K562 (cell line): ENCODE results near the gene ZNF26. TPM values are rescaled to one million over a fixed set of nuclear protein-coding genes. Genes with fewer than 3 reads are reported as not detected.

Source experiments
- AFF1 ChIP-seq, 2 experiments: fragments of 450-650 bp; IDR thresholded peaks; 2 replicates each; pipeline ENCODE4 v1.6.1; 2018; ENCODE audit warnings: mild to moderate bottlenecking in 2 of 2, low read depth in 1 of 2; ENCODE audit not compliant: partially characterized antibody in 2 of 2
- ESRRB ChIP-seq: fragments of 250-450 bp; sonication (Bioruptor Pico); IDR thresholded peaks from 2 replicates; pipeline ENCODE4 v1.5.0; 2020; ENCODE audit warnings: mild to moderate bottlenecking, moderate library complexity, borderline replicate concordance
- PHF8 ChIP-seq: fragments of 200-600 bp; sonication (generic); IDR thresholded peaks from 2 replicates; pipeline ENCODE4 v1.6.1; 2012; ENCODE audit warnings: mixed run types, mild to moderate bottlenecking, inconsistent platforms, low read length, moderate library complexity, borderline replicate concordance
- PYGO2 ChIP-seq: fragments of 450-650 bp; IDR thresholded peaks from 2 replicates; pipeline ENCODE4 v1.6.1; 2016; ENCODE audit warnings: mild to moderate bottlenecking, missing genetic modification characterization, moderate library complexity, missing compliant biosample characterization
- RBM34 ChIP-seq: fragments of 200-400 bp; formaldehyde crosslinking; IDR thresholded peaks from 2 replicates; pipeline ENCODE4 v1.6.1; 2018; ENCODE audit warnings: low read length, borderline replicate concordance; ENCODE audit not compliant: insufficient read depth
- SLC30A9 ChIP-seq: fragments of 250-450 bp; sonication (Bioruptor Pico); IDR thresholded peaks from 2 replicates; pipeline ENCODE4 v1.8.0; 2022; ENCODE audit warnings: mild to moderate bottlenecking, moderate library complexity
- SREBF1 ChIP-seq: fragments of 150-350 bp; IDR thresholded peaks from 2 replicates; pipeline ENCODE4 v1.6.1; 2014; ENCODE audit warnings: antibody characterized with exemption, low read depth, low read length, borderline replicate concordance
- STAT5B ChIP-seq: fragments of 250-450 bp; sonication (Bioruptor Pico); IDR thresholded peaks from 2 replicates; pipeline ENCODE4 v1.8.0; 2021; ENCODE audit warnings: mild to moderate bottlenecking, inconsistent platforms
- ZNF121 ChIP-seq: sonication (generic); formaldehyde crosslinking; conservative IDR thresholded peaks from 2 replicates; pipeline ENCODE4 v1.8.0; 2022; ENCODE audit warnings: missing genetic modification reagents
- ZNF174 ChIP-seq: fragments of 250-450 bp; sonication (Bioruptor Pico); IDR thresholded peaks from 2 replicates; pipeline ENCODE4 v1.4.0; 2020; ENCODE audit warnings: mild to moderate bottlenecking
- ZNF445 ChIP-seq: fragments of 250-450 bp; sonication (Bioruptor Pico); IDR thresholded peaks from 2 replicates; pipeline ENCODE4 v1.4.0; 2020; ENCODE audit warnings: low read depth, mild to moderate bottlenecking, moderate library complexity
- ZNF780A ChIP-seq: fragments of 250-450 bp; sonication (Bioruptor Pico); IDR thresholded peaks from 2 replicates; pipeline ENCODE4 v1.5.0; 2021; ENCODE audit warnings: mild to moderate bottlenecking
- polyA plus RNA-seq, 8 experiments: library from polyadenylated mRNA; depleted of rRNA in 4 of 8; stranded (reverse) in 5 of 8; unstranded in 3 of 8; fragments of >200 nt; fragmentation: Nextera tagmentation in 2 of 8; fragmentation: Illumina TruSeq in 1 of 8; extraction: Ambion mirVana in 2 of 8; extraction: Trizol in 1 of 8; gene quantifications; 2 replicates each; pipeline versions ENCODE4 v1.2.1 to v1.2.3, GENCODE V29; 2011 to 2014; ENCODE audit warnings: inconsistent platforms in 1 of 8, missing spikeins in 1 of 8
- total RNA-seq, 7 experiments: library from RNA; depleted of rRNA in 6 of 7; stranded (reverse); fragments of >200 nt in 6 of 7; fragmentation: Illumina TruSeq in 2 of 7; extraction: Trizol in 2 of 7; gene quantifications; 2 replicates each; pipeline versions ENCODE4 v1.2.1 to v1.2.3, GENCODE V29; 2011 to 2021; ENCODE audit warnings: low replicate concordance in 1 of 7
- TF ChIP-seq, protein P1 (sequence below): conservative IDR thresholded peaks from 2 replicates; pipeline ENCODE4 v1.6.1; 2011; ENCODE audit warnings: low read depth, mild to moderate bottlenecking, low read length; ENCODE audit not compliant: control insufficient read depth

The ZNF26 gene
- total and polyA plus RNA-seq, 9 of the 15 experiments (the other 6 are each of a cell fraction or from before 2014, with no cell fraction given): 1.2 to 14.1 (median 8.0) TPM

DNA sequence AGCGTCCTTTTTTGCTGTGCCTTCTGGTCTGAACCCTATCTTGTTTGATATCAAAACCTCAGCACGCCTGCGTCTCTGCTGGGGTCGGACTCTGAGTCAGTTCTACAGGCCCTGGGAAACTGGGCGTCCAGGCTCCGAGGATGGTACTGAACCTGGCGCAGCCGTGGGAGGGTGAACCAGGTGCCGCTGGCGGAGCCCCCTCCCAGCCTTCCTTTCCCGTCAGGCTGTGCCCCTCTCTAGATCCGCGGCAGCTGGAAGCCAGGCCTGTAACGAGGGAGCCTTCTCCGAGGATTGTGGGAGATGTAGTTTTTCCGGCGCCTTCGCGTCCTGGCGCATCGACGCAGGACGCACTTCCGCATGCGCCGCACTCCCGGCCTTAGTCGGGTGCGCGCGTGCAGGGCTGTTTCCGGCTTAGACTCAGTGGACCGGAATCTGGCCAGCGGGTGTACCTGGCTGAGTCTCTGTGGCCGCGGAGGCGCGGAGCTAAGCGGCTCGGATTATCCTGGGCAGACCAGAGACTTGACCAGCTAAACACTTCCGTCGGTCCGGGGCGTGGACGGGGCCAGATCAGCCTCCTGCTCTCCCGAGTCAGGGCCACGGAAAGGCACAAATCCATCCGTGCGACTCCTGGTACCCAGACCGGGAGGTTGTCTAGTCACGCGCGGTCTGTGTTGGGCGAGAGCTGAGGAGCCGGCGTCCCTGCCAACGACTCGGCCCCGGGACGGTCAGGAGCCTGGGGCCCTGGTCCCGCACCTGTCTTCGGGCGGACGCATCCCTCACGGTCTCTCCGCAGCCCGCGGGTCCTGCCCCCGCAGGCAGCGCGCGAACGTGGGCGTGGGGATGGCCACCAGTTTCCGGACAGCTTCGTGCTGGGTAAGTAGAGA lies at the start of gene ZNF26 (continued):
- TF ChIP-seq, protein P1, sequence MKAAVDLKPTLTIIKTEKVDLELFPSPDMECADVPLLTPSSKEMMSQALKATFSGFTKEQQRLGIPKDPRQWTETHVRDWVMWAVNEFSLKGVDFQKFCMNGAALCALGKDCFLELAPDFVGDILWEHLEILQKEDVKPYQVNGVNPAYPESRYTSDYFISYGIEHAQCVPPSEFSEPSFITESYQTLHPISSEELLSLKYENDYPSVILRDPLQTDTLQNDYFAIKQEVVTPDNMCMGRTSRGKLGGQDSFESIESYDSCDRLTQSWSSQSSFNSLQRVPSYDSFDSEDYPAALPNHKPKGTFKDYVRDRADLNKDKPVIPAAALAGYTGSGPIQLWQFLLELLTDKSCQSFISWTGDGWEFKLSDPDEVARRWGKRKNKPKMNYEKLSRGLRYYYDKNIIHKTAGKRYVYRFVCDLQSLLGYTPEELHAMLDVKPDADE: peak; percentile 97
- TF ChIP-seq PYGO2 (no peak), SLC30A9 (CRISPR knock-in tag) (no peak), STAT5B (CRISPR knock-in tag) (no peak), ZNF174 (no peak), ZNF780A (no peak), ZNF445 (no peak), RBM34 (no peak), SREBF1 (peak; percentile 32; the same call in 1 of the 2 replicates), ZNF121 (no peak), AFF1 (IDR thresholded peaks at IDR 0.05; ENCODE audit: low read depth in 1 of 2, partially characterized antibody in 2 of 2) (peak in 1 of 2 experiments; percentile 92), ESRRB (CRISPR knock-in tag) (no peak), PHF8 (peak; percentile 96; the same call in 1 of the 2 replicates)
